ENCODE data around the gene ANKFN1. TPM values are rescaled to one million over a fixed set of nuclear protein-coding genes. Genes with fewer than 3 reads are reported as not detected.
A peak's percentile ranks its signal among the peaks of the same experiment; 100 is the strongest.

ANKFN1 gene
- polyA plus RNA-seq, 3 donors = 0.89 to 0.99 (median 0.94) TPM

- no peak for DNase-seq
Measured at GRCh38 chr17:56505154-56505756, 352.0 kb downstream of the ANKFN1 start.

- DNase-seq = no peak
Measured at GRCh38 chr17:56506349-56506748, 353.1 kb downstream of the ANKFN1 start.

DNA sequence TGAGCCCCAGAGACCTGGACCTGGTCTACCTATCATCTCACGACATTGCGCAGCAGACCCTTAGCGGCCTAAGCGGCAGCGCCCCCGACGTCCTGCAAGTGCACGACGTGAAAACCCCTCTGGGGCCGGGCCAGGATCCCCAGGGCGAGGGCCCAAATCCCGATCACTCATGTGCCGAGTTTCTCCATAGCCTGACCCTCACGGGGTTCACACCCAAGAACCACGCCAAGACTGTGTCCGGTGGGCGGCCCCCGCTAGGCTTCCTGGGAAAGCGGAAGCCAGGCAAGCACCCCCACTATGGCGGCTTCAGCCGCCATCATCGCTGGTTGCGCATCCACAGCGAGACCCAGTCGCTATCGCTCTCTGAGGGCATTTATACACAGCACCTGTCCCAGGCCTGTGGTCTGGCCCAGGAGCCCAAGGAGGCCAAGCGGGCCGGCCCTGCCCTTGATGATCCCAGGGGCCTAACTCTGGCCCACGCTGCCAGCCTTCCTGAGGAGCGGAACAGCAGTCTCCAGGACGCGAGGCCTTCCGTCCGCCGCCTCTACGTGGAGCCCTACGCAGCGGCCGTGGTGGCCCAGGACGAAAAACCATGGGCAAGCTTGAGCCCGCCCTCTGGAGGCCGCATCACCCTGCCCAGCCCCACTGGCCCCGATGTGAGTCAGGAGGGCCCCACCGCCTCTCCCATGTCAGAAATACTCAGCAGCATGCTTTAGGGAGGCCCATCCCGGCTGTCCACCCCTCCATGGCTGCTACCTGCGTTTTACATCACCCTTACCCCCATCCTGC lies 357.5 kb downstream of the ANKFN1 start:
- no peak for DNase-seq

- no peak for DNase-seq
Measured at GRCh38 chr17:56514264-56514663, 361.0 kb downstream of the ANKFN1 start.

- DNase-seq = no peak
Measured at GRCh38 chr17:56514899-56515298, 361.6 kb downstream of the ANKFN1 start.

DNA sequence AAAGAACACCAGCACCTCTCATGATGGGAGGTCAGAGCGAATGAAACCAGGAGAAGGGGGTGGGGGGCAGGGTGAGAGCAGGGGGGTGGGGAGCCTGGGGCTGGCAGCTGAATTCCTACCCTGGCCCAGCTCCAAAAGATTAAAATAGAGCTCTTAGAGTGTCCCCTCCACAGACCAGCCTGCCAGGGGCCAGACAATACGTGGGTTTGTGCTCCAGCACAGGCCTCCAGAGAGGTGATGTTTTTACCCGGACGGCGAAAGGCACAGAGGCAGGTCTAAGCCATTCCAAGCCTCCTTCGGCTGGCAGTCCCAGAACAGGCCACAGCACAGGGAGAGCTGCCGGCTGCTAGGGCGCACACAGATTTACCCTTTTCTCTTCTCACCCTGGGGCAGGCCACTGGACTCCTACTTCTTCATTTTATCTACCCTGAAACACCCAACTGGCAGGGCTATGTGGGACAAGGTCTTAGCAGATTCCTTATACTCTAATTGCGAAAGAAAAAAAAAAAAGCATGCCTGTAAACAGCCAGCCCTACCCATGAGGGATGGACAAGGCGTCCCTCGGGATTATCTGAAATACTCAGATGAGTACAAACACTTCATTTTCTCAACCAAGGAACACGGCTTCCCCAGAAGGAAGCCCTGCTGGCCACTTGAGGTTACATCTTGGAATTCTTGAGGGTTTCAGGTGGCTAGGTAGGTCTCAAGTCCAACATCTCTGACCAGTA lies 368.3 kb downstream of the ANKFN1 start:
- no peak for DNase-seq

GRCh38 chr17:56523042-56523441 lies 369.8 kb downstream of the ANKFN1 start:
- DNase-seq = no peak

GRCh38 chr17:56528696-56529095 lies 375.4 kb downstream of the ANKFN1 start:
- peak; percentile 23 for DNase-seq

DNA sequence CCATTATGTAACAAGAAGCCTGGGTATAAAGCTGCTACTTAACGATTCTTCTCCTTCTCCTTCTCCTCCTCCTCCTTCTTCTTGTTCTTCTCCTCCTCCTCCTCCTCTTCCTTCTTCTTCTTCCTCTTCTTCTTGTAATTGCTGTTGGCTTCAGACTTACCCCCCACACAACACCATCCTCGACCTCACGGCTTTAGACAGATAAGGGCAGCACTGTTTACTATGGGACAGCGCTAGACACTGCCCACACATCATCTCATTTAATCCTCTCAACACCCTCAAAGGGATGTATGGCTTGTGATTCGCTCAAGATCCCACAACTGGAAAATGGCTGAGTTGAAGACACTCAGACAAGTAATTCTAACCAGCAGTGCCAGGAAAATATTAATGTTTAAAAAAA lies 379.7 kb downstream of the ANKFN1 start:
- DNase-seq = no peak

DNA sequence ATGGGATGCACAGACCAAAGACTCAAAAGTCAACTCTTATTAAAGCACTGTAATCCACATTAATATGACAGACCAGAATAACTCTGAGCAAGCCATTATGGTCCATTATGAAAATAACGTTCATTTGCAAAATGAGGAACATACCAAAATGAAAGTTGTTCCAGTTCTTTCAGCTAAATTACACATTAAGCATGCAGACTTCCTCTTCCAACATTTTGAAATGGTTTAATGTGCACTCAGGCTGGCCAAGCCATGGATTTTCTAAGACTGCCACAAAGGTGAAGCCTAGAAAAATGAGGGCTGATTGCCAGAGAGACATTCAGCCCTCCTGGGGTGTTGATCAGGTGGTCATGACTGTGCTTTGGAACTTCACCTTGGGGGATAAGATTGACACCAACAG lies 383.5 kb downstream of the ANKFN1 start:
- DNase-seq = no peak

DNA sequence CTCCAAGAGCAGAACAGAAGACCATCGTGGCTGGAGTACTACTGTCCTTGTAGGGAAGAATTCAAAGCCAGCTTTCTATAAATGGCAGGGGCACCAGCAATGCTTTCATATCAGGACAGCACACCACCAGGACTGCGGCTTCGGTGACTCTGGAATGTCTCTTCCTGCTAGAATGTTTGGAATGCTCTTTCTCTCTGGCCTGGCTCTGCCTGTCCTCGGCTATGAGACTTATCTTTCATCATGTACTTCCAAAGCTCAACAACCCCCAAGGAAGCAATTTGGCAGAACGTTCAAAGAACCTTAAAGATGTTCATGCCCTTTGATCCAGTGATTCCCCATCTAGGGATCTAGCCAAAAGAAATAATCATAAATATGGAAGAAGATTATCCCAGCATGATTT lies 387.6 kb downstream of the ANKFN1 start:
- DNase-seq = no peak

DNA sequence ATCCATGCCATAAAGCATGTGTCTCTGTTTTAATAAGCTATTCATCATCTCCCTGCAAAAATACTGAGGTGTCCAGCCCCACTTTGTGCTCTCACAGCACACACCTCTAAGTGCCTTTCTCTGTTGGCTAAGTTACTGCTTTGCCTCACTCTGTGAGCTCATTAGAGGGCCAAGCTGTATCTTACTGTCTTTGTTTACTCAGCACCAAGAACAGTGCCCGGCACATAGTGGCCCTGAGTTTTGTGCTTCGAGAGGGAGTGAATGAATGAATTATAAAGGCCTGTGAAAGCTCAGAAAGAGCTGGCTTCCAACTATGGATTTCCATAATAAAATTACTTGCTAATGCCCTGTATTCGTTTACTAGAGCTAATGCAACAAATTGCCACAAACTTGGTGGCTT lies 390.0 kb downstream of the ANKFN1 start:
- DNase-seq = no peak

DNA sequence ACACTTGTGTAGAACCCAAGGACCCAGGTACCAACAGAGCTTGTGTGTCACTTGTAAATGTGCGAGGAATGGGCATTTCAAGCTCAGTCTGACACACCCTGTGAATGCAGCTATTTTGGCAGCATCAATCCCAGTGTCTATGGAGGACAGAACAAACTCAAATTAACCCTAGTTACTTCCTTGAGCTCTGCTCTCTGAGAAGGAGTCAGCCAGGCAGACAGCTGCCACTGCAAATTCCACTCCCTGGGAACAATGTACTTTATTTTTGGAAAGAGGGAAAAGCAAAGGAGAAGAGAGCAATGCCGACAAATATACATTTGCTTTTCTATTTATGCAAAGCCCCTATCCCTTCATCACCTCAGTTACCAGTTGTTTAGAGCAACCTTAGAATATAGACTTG lies 391.8 kb downstream of the ANKFN1 start:
- DNase-seq = no peak

DNA sequence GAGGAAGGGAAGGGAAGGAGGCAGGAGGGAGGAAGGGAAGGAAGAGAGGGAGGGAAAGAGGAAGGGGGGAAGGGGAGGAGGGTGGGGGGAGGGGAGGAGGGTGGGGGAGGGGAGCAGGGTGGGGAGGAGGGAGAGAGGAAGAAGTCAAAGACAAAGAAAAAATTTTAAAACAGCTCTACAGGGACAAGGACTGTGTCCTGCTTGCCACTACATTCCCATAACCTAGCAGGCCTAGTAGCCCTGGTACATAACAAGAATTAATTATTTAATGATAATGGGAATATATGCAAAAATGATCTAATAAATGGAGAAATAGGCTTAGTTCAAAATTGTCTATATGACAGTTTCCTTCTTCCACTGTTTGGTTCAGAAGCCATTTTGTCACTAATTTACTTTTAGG lies 392.7 kb downstream of the ANKFN1 start:
- no peak for DNase-seq

GRCh38 chr17:56548661-56549060 lies 395.4 kb downstream of the ANKFN1 start:
- DNase-seq = no peak

DNA sequence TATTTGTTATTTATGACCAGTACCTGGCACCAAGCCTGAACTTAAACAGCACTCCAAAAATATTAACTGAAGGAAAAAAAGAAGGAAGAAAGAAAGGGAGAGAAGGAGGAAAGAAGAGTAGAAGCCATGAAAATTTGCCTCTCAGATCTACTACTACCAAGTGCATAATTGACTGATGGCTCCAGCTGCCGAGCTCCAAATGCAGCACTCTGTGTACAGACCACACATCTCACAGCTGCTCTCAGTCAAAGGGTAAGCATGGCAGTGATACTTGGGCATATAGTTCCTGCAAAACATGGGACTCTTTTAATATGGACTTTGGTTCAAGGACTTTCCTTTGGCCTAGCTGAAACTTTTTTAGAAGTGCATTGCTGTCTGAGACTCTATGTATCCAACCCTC lies 396.2 kb downstream of the ANKFN1 start:
- DNase-seq = no peak

GRCh38 chr17:56557682-56558081 lies 404.4 kb downstream of the ANKFN1 start:
- no peak for DNase-seq

- no peak for DNase-seq
Measured at GRCh38 chr17:56558088-56558487, 404.8 kb downstream of the ANKFN1 start.

All from renal pelvis (tissue), 4 donors.